Upper lobe of right lung (tissue), 1 donor: ENCODE results near the gene RGS12. TPM values are rescaled to one million over a fixed set of nuclear protein-coding genes. Genes with fewer than 3 reads are reported as not detected.

Experiments
- ATAC-seq: fragments of 200-7000 bp; cut with Tn5 transposase; one replicate; pipeline ENCODE4 v1.9.1; 2020; ENCODE audit warnings: mild to moderate bottlenecking, moderate library complexity
- DNase-seq: peaks from one replicate; pipeline ENCODE4 v3.0.0-alpha.2; 2020
- H3K27ac ChIP-seq: fragments of 200-600 bp; one replicate; pipeline ENCODE4 v1.8.0; 2022
- H3K27me3 ChIP-seq: fragments of 200-600 bp; one replicate; pipeline ENCODE4 v1.8.0; 2022; ENCODE audit warnings: mild to moderate bottlenecking
- H3K36me3 ChIP-seq: fragments of 200-600 bp; one replicate; pipeline ENCODE4 v1.8.0; 2022
- H3K4me1 ChIP-seq: fragments of 200-600 bp; one replicate; pipeline ENCODE4 v1.8.0; 2022
- H3K4me3 ChIP-seq: fragments of 200-600 bp; one replicate; pipeline ENCODE4 v1.8.0; 2022; ENCODE audit warnings: mild to moderate bottlenecking
- H3K9me3 ChIP-seq: fragments of 200-600 bp; one replicate; pipeline ENCODE4 v1.8.0; 2022
- CTCF ChIP-seq: fragments of 200-600 bp; IDR thresholded peaks from one replicate; pipeline ENCODE4 v1.8.0; 2022; ENCODE audit warnings: antibody characterized with exemption
- intact Hi-C: fragments of 100-400 bp; cut with DNase I; formaldehyde crosslinking; loops from one replicate; pipeline ENCODE4 v1.11.0; 2022
- total RNA-seq: library from RNA; stranded (reverse); fragmentation: NEBNext Ultra II Directional; extraction: Animal tissue kit (Norgen Biotek cat#: 25700); gene quantifications from one replicate; pipeline ENCODE4 v1.2.1, GENCODE V29; 2021
- donor health status: DM: no; HTN: yes; CAD: no; lungs with severe emphysema.

RGS12 gene
- total RNA-seq, 1 donor from 2014 or later = 58.2 TPM

- intact Hi-C loops = loop anchor here (10.0 kb wide), 1 partner anchor 210 kb away; the partner anchor contains the start of genes HTT and HTT-AS
- DNase-seq = no peak
- no peaks in the 10 kb centered on the region for H3K36me3 ChIP-seq
- H3K27ac ChIP-seq = no peak overlapping the region
- H3K4me1 ChIP-seq = peaks cover 8% of the 10 kb centered on the region
- no peaks in the 10 kb centered on the region for H3K27me3 ChIP-seq
- TF ChIP-seq CTCF = no peak
- no peak for ATAC-seq
- H3K9me3 ChIP-seq = no peaks in the 10 kb centered on the region
- H3K4me3 ChIP-seq = no peak overlapping the region
Measured at GRCh38 chr4:3284734-3285557, 7.9 kb upstream of the RGS12 start.

- peaks cover 13% of the 10 kb centered on the region for H3K4me1 ChIP-seq
- H3K4me3 ChIP-seq = no peak overlapping the region
- peak; percentile 75 for DNase-seq
- TF ChIP-seq CTCF = no peak
- no peak overlapping the region for H3K27ac ChIP-seq
- H3K36me3 ChIP-seq = no peaks in the 10 kb centered on the region
- ATAC-seq = peak; percentile 82
- no peaks in the 10 kb centered on the region for H3K9me3 ChIP-seq
- intact Hi-C loops = loop anchor here (10.0 kb wide), 1 partner anchor 211 kb away; the partner anchor contains the start of genes HTT and HTT-AS
- H3K27me3 ChIP-seq = no peaks in the 10 kb centered on the region
Measured at GRCh38 chr4:3285558-3286334, 7.1 kb upstream of the RGS12 start.

- H3K4me1 ChIP-seq = peaks cover 21% of the 10 kb centered on the region
- no peak overlapping the region for H3K27ac ChIP-seq
- no peaks in the 10 kb centered on the region for H3K27me3 ChIP-seq
- intact Hi-C loops = loop anchor here (10.0 kb wide), 1 partner anchor 212 kb away; the partner anchor contains the start of genes HTT and HTT-AS
- no peak overlapping the region for H3K4me3 ChIP-seq
- ATAC-seq (no peak), DNase-seq (peak; percentile 57)
- no peaks in the 10 kb centered on the region for H3K36me3 ChIP-seq
- H3K9me3 ChIP-seq = no peaks in the 10 kb centered on the region
- TF ChIP-seq CTCF = no peak
Measured at GRCh38 chr4:3286335-3287175, 6.3 kb upstream of the RGS12 start.

- no peaks in the 10 kb centered on the region for H3K27me3 ChIP-seq
- DNase-seq (no peak), ATAC-seq (no peak)
- peaks cover 22% of the 10 kb centered on the region for H3K4me1 ChIP-seq
- no peaks in the 10 kb centered on the region for H3K36me3 ChIP-seq
- no peak for TF ChIP-seq CTCF
- H3K4me3 ChIP-seq = no peak overlapping the region
- intact Hi-C loops = loop anchor here (10.0 kb wide), 1 partner anchor 213 kb away; the partner anchor contains the start of genes HTT and HTT-AS
- H3K27ac ChIP-seq = no peak overlapping the region
- H3K9me3 ChIP-seq = no peaks in the 10 kb centered on the region
Measured at GRCh38 chr4:3287271-3287971, 5.4 kb upstream of the RGS12 start.
